ENCODE results near the gene VWA8.

Gene VWA8

GRCh38 chr13:41554626-41555386 is 406.1 kb downstream of the VWA8 start:
- H3K4me1 ChIP-seq (ENCODE audit: control insufficient read depth, insufficient read depth, low read length) = no peaks in the 10 kb centered on the region
- no peak overlapping the region for H3K4me3 ChIP-seq (ENCODE audit: low read depth, low read length)
- H3K27ac ChIP-seq (ENCODE audit: extremely low read depth, low read depth, low read length) = no peak overlapping the region
- CTCF ChIA-PET = no interaction called here
- H3K36me3 ChIP-seq (ENCODE audit: control insufficient read depth in 2 of 2, insufficient read depth in 1 of 2, low read length in 2 of 2) = no peaks in the 10 kb centered on the region
- POLR2A ChIA-PET = no interaction called here
- H3K9me3 ChIP-seq (ENCODE audit: control insufficient read depth, insufficient read depth, low read depth, low read length) = no peaks in the 10 kb centered on the region
- TF ChIP-seq PRDM1 (tag by site-specific recombination; IDR thresholded peaks at IDR 0.05) (no peak), ZNF473 (tag by site-specific recombination; IDR thresholded peaks at IDR 0.05) (no peak), YY1 (tag by site-specific recombination; IDR thresholded peaks at IDR 0.05) (no peak), ZNF266 (tag by site-specific recombination; IDR thresholded peaks at IDR 0.05; ENCODE audit: low read depth) (no peak), BCL6B (tag by site-specific recombination; IDR thresholded peaks at IDR 0.05) (no peak), PBX3 (CRISPR knock-in tag; IDR thresholded peaks at IDR 0.05) (no peak), ZNF114 (tag by site-specific recombination; IDR thresholded peaks at IDR 0.05) (no peak), ZNF544 (tag by site-specific recombination; IDR thresholded peaks at IDR 0.05) (no peak), ZNF138 (tag by site-specific recombination; IDR thresholded peaks at IDR 0.05; ENCODE audit: borderline replicate concordance) (no peak), ZNF155 (tag by site-specific recombination; IDR thresholded peaks at IDR 0.05) (no peak), ZNF311 (tag by site-specific recombination; IDR thresholded peaks at IDR 0.05; ENCODE audit: borderline replicate concordance) (no peak), ZNF202 (tag by site-specific recombination; IDR thresholded peaks at IDR 0.05; ENCODE audit: borderline replicate concordance) (no peak)
- TF ChIP-seq, protein P1, sequence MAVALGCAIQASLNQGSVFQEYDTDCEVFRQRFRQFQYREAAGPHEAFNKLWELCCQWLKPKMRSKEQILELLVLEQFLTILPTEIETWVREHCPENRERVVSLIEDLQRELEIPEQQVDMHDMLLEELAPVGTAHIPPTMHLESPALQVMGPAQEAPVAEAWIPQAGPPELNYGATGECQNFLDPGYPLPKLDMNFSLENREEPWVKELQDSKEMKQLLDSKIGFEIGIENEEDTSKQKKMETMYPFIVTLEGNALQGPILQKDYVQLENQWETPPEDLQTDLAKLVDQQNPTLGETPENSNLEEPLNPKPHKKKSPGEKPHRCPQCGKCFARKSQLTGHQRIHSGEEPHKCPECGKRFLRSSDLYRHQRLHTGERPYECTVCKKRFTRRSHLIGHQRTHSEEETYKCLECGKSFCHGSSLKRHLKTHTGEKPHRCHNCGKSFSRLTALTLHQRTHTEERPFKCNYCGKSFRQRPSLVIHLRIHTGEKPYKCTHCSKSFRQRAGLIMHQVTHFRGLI (tag by site-specific recombination; IDR thresholded peaks at IDR 0.05) = no peak

GRCh38 chr13:41554180-41554579 is 406.7 kb downstream of the VWA8 start:
- POLR2A ChIA-PET = no interaction called here
- no peak overlapping the region for H3K27ac ChIP-seq (ENCODE audit: extremely low read depth, low read depth, low read length)
- H3K9me3 ChIP-seq (ENCODE audit: control insufficient read depth, insufficient read depth, low read depth, low read length) = no peaks in the 10 kb centered on the region
- H3K36me3 ChIP-seq (ENCODE audit: control insufficient read depth in 2 of 2, insufficient read depth in 1 of 2, low read length in 2 of 2) = no peaks in the 10 kb centered on the region
- H3K4me1 ChIP-seq (ENCODE audit: control insufficient read depth, insufficient read depth, low read length) = no peaks in the 10 kb centered on the region
- CTCF ChIA-PET = no interaction called here
- no peak overlapping the region for H3K4me3 ChIP-seq (ENCODE audit: low read depth, low read length)
- TF ChIP-seq, protein P2, sequence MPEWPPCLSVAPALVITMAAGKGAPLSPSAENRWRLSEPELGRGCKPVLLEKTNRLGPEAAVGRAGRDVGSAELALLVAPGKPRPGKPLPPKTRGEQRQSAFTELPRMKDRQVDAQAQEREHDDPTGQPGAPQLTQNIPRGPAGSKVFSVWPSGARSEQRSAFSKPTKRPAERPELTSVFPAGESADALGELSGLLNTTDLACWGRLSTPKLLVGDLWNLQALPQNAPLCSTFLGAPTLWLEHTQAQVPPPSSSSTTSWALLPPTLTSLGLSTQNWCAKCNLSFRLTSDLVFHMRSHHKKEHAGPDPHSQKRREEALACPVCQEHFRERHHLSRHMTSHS (tag by site-specific recombination; IDR thresholded peaks at IDR 0.05) = no peak
- TF ChIP-seq, protein P3, sequence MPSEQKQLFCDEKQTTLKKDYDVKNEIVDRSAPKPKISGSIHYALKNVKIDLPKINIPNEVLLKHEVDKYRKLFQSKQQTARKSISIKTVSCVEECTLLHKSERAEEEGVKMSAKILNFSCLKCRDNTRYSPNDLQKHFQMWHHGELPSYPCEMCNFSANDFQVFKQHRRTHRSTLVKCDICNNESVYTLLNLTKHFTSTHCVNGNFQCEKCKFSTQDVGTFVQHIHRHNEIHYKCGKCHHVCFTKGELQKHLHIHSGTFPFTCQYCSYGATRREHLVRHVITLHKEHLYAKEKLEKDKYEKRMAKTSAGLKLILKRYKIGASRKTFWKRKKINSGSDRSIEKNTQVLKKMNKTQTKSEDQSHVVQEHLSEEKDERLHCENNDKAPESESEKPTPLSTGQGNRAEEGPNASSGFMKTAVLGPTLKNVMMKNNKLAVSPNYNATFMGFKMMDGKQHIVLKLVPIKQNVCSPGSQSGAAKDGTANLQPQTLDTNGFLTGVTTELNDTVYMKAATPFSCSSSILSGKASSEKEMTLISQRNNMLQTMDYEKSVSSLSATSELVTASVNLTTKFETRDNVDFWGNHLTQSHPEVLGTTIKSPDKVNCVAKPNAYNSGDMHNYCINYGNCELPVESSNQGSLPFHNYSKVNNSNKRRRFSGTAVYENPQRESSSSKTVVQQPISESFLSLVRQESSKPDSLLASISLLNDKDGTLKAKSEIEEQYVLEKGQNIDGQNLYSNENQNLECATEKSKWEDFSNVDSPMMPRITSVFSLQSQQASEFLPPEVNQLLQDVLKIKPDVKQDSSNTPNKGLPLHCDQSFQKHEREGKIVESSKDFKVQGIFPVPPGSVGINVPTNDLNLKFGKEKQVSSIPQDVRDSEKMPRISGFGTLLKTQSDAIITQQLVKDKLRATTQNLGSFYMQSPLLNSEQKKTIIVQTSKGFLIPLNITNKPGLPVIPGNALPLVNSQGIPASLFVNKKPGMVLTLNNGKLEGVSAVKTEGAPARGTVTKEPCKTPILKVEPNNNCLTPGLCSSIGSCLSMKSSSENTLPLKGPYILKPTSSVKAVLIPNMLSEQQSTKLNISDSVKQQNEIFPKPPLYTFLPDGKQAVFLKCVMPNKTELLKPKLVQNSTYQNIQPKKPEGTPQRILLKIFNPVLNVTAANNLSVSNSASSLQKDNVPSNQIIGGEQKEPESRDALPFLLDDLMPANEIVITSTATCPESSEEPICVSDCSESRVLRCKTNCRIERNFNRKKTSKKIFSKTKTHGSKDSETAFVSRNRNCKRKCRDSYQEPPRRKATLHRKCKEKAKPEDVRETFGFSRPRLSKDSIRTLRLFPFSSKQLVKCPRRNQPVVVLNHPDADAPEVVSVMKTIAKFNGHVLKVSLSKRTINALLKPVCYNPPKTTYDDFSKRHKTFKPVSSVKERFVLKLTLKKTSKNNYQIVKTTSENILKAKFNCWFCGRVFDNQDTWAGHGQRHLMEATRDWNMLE (tag by site-specific recombination; conservative IDR thresholded peaks at IDR 0.05; ENCODE audit: low read depth) = no peak
- TF ChIP-seq ZNF558 (tag by site-specific recombination; IDR thresholded peaks at IDR 0.05) (no peak), ZNF302 (tag by site-specific recombination; IDR thresholded peaks at IDR 0.05; ENCODE audit: low read depth) (no peak), ATF2 (tag by site-specific recombination; IDR thresholded peaks at IDR 0.05; ENCODE audit: low read depth) (no peak), ZNF596 (tag by site-specific recombination; IDR thresholded peaks at IDR 0.05) (no peak)
- TF ChIP-seq, protein P4, sequence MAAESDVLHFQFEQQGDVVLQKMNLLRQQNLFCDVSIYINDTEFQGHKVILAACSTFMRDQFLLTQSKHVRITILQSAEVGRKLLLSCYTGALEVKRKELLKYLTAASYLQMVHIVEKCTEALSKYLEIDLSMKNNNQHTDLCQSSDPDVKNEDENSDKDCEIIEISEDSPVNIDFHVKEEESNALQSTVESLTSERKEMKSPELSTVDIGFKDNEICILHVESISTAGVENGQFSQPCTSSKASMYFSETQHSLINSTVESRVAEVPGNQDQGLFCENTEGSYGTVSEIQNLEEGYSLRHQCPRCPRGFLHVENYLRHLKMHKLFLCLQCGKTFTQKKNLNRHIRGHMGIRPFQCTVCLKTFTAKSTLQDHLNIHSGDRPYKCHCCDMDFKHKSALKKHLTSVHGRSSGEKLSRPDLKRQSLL (tag by site-specific recombination; IDR thresholded peaks at IDR 0.05) = no peak
